D721Med (cell line): ENCODE data around the gene SGCD.
A peak's percentile ranks its signal among the peaks of the same experiment; 100 is the strongest.

Source experiments
- DNase-seq: peaks from one replicate; pipeline ENCODE4 v3.0.0; 2011; ENCODE audit warnings: low spot score; ENCODE audit not compliant: insufficient read length
- FAIRE-seq: peaks from 2 replicates; lab custom pipeline; 2011; peaks lifted over from hg19 to GRCh38; lab: Jason Lieb, UNC
- TF ChIP-seq, protein P1 (sequence below): IDR thresholded peaks from 2 replicates; pipeline ENCODE4 v1.5.1; 2012; ENCODE audit warnings: mild to moderate bottlenecking, control low read depth; ENCODE audit not compliant: insufficient read depth; ENCODE audit errors: missing control alignments

The SGCD gene

DNA sequence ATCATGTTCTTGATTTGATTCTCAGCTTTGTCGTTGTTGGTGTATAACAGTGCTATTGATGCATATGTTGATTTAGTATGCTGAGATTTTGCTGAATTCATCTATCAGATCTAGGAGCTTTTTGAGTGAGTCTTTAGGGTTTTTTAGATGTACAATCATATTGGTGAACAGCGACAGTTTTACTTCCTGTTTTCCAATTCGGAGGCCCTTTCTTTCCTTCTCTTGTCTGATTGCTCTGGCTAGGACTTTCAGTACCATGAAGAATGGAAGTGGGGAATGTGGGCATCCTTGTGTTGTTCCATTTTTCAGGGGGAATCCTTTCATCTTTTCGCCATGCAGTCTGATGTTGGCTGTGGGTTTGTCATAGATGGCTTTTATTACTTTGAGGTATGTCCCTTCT lies 100.4 kb downstream of the SGCD start:
- TF ChIP-seq, protein P1, sequence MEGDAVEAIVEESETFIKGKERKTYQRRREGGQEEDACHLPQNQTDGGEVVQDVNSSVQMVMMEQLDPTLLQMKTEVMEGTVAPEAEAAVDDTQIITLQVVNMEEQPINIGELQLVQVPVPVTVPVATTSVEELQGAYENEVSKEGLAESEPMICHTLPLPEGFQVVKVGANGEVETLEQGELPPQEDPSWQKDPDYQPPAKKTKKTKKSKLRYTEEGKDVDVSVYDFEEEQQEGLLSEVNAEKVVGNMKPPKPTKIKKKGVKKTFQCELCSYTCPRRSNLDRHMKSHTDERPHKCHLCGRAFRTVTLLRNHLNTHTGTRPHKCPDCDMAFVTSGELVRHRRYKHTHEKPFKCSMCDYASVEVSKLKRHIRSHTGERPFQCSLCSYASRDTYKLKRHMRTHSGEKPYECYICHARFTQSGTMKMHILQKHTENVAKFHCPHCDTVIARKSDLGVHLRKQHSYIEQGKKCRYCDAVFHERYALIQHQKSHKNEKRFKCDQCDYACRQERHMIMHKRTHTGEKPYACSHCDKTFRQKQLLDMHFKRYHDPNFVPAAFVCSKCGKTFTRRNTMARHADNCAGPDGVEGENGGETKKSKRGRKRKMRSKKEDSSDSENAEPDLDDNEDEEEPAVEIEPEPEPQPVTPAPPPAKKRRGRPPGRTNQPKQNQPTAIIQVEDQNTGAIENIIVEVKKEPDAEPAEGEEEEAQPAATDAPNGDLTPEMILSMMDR = no peak
- FAIRE-seq (peak; percentile 25), DNase-seq (no peak)

- DNase-seq (no peak), FAIRE-seq (no peak)
- TF ChIP-seq, protein P1 = no peak
Observed at GRCh38 chr5:156431956-156432829, 105.2 kb downstream of the SGCD start.

GRCh38 chr5:156432830-156433105 lies 105.8 kb downstream of the SGCD start:
- FAIRE-seq = no peak
- DNase-seq = no peak
- TF ChIP-seq, protein P1 = no peak

DNA sequence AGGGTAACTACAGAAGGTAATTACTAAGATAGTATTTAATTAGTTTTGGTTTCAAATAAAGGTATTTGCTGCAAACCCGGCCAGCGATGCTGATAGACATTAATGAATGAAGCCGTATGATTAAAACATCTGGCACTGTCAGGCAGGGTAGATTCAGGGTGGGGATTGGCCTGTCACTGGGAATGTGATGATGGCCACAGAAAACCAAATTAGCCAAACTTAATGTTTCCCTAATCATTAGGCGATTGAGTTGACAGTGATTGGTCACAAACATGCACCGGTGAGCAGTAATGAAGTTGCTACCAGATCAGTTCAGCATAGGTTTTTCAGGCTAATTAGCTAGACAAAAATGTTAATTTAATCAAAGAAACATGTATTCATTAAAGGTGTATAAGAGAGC lies 107.5 kb downstream of the SGCD start:
- no peak for DNase-seq
- FAIRE-seq = no peak
- TF ChIP-seq, protein P1 = no peak

DNA sequence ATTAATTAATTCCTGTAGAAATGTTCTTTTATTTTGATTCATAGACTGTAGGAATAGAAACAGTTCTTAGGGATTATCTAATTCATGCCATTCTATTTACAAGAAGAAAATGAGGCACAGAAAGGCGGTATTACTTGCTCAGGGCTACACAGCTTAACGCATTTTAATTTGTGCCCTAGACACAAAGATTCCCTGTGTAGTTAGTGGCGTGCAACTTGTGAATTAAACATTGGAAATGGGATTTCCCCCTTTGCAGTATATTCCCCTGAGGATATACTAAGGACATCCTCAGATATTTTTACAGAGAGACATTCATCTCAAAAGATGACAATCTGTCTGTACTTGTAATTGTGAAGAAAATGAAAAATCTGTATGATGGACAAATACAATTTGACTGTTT lies 108.1 kb downstream of the SGCD start:
- no peak for DNase-seq
- TF ChIP-seq, protein P1 = no peak
- no peak for FAIRE-seq

GRCh38 chr5:156438076-156438475 lies 111.1 kb downstream of the SGCD start:
- FAIRE-seq (no peak), DNase-seq (no peak)
- TF ChIP-seq, protein P1 = no peak

- TF ChIP-seq, protein P1 = no peak
- peak; percentile 16 for FAIRE-seq
- DNase-seq = no peak
Observed at GRCh38 chr5:156444753-156445291, 117.9 kb downstream of the SGCD start.
